A673 (cell line): ENCODE measurements around the gene WRNIP1. TPM values are rescaled to one million over a fixed set of nuclear protein-coding genes. Genes with fewer than 3 reads are reported as not detected.

Experiments used
- BruUV-seq: library from RNA; stranded (reverse); fragments of 400-500 nt; replicated peaks from 2 replicates; lab custom pipeline; 2021; lab: Mats Ljungman, UMichigan
- CTCF ChIA-PET: fragments of 300-600 bp; sonication (Branson Sonifier 250); formaldehyde crosslinking; loops from one replicate; lab custom pipeline; 2022; ENCODE audit warnings: antibody characterized with exemption; lab: Charles Lee
- POLR2A ChIA-PET: fragments of 300-600 bp; sonication (Branson Sonifier 250); formaldehyde crosslinking; loops from one replicate; lab custom pipeline; 2022; ENCODE audit warnings: antibody characterized with exemption; ENCODE audit not compliant: low non-redundant PET; lab: Charles Lee
- DNase-seq: peaks from one replicate; pipeline ENCODE4 v3.0.0-alpha.2; 2015; ENCODE audit warnings: low spot score
- H3K27ac ChIP-seq: fragments of 200-600 bp; sonication (generic); 2 replicates; pipeline ENCODE4 v1.5.1; 2016; ENCODE audit warnings: mixed run types, low read depth, mild to moderate bottlenecking, mixed read lengths, antibody characterized with exemption, low read length; ENCODE audit not compliant: poor library complexity, severe bottlenecking
- H3K27me3 ChIP-seq: fragments of 200-600 bp; sonication (generic); replicated peaks from 2 replicates; pipeline ENCODE4 v1.6.1; 2017; ENCODE audit warnings: mixed run types, low read depth, mild to moderate bottlenecking, mixed read lengths, antibody characterized with exemption, low read length; ENCODE audit not compliant: insufficient read depth, poor library complexity
- H3K36me3 ChIP-seq: fragments of 200-600 bp; sonication (generic); 2 replicates; pipeline ENCODE4 v1.6.1; 2016; ENCODE audit warnings: mixed run types, mild to moderate bottlenecking, mixed read lengths, antibody characterized with exemption, low read length; ENCODE audit not compliant: insufficient read depth, poor library complexity, severe bottlenecking
- H3K4me1 ChIP-seq: fragments of 200-600 bp; sonication (generic); 2 replicates; pipeline ENCODE4 v1.6.1; 2017; ENCODE audit warnings: mixed run types, mild to moderate bottlenecking, mixed read lengths, antibody characterized with exemption, low read length; ENCODE audit not compliant: insufficient read depth, poor library complexity, severe bottlenecking
- H3K4me3 ChIP-seq: fragments of 200-600 bp; sonication (generic); 2 replicates; pipeline ENCODE4 v1.5.1; 2016; ENCODE audit warnings: low read depth, mixed run types, mild to moderate bottlenecking, mixed read lengths, low read length; ENCODE audit not compliant: poor library complexity, severe bottlenecking
- H3K9me3 ChIP-seq: fragments of 200-600 bp; sonication (generic); 2 replicates; pipeline ENCODE4 v1.6.1; 2016; ENCODE audit warnings: mixed run types, low read depth, mild to moderate bottlenecking, mixed read lengths, antibody characterized with exemption, low read length; ENCODE audit not compliant: poor library complexity, severe bottlenecking
- CTCF ChIP-seq: fragments of 300-800, 200-600 bp; sonication (generic); conservative IDR thresholded peaks from 2 replicates; pipeline ENCODE4 v1.5.1; 2017; ENCODE audit warnings: low read depth, mild to moderate bottlenecking, antibody characterized with exemption, low read length, moderate library complexity, mixed read lengths
- EZH2 ChIP-seq: fragments of 200-600 bp; sonication (generic); IDR thresholded peaks from 2 replicates; pipeline ENCODE4 v1.6.1; 2017; ENCODE audit warnings: borderline replicate concordance, low read depth, mild to moderate bottlenecking, mixed read lengths, antibody characterized with exemption, low read length; ENCODE audit not compliant: poor library complexity, severe bottlenecking
- intact Hi-C: fragments of 100-400 bp; cut with micrococcal nuclease; formaldehyde crosslinking; loops from one replicate; pipeline ENCODE4 v1.10.0; 2022; ENCODE audit not compliant: unreplicated experiment
- total RNA-seq: library from RNA; stranded (reverse); gene quantifications from 2 replicates; pipeline ENCODE4 v1.2.3, GENCODE V29; 2021

Gene WRNIP1
- total RNA-seq, 1 experiment from 2014 or later, result 49.3 TPM

DNA sequence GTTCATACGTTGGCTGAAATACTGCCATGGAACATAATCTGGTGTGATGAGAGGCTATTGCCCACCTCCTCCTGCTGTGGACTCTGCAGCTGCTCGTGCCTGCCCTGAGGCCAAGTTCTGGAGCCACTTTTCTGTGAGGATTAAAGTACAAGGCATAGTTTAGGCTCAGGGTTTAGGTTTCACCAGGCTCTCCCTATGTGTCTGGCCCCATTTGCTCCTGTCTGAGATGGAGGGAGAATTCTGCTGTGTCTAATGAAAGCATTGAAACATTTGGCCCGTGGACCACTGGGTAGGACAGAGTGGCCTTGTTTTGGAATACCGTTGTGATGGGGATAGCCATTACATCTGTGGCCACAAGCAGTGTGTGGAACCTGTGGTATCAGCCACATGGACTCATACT, 5.9 kb downstream of the WRNIP1 start:
- Histone ChIP-seq H3K4me3 (no peak overlapping the region), H3K9me3 (no peaks in the 10 kb centered on the region), H3K27ac (no peak overlapping the region), H3K36me3 (peaks cover 34% of the 10 kb centered on the region), H3K4me1 (peaks cover 32% of the 10 kb centered on the region), H3K27me3 (no peaks in the 10 kb centered on the region)
- intact Hi-C loops, result no loop called here
- TF ChIP-seq EZH2 (no peak), CTCF (no peak)
- BruUV-seq, result no TSS peak
- DNase-seq, result no peak
- POLR2A ChIA-PET, result no interaction called here
- CTCF ChIA-PET, result no interaction called here

DNA sequence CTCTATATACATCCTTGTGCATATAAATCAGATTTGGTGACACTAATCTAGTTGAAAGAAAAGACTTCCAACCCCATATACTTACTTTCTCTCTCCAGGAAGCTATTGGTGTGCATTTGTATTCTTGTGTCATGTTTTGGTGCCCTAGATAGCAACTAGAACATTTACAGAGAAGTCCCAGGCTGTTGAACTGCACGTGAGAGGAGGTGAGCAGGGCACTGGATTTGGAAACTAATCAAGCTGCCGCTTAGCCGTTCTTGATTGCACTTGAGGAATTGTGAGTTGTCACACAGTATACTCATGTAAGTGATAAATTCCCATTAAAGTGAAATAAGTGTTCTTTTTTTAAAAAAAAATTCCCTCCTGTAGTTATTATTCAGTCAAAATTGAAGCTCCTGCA, 7.6 kb downstream of the WRNIP1 start:
- Histone ChIP-seq H3K9me3 (no peaks in the 10 kb centered on the region), H3K4me3 (no peak overlapping the region), H3K27me3 (no peaks in the 10 kb centered on the region), H3K36me3 (peaks cover 34% of the 10 kb centered on the region), H3K27ac (no peak overlapping the region), H3K4me1 (peaks cover 26% of the 10 kb centered on the region)
- DNase-seq, result no peak
- CTCF ChIA-PET, result no interaction called here
- intact Hi-C loops, result no loop called here
- no TSS peak for BruUV-seq
- POLR2A ChIA-PET, result no interaction called here
- TF ChIP-seq CTCF, result no peak
- no peak for TF ChIP-seq EZH2

DNA sequence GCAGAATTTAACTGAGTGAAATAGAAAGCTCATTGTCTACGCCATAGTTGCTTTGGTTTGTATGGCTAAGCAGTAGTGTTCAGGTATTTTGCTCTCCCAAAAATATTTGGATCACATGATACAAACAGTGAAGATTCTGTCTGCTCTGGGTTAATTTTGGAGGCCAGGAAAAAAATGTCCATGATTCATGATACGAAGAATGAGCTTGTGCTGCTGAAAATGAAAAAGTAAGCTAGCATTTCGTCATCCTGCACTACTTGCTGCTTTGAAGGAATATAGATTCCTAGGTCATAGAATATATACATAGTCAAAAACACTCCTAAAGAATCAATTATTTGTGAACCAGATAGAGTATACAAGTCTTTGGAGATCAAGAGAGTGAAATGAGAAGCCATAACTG, 8.3 kb downstream of the WRNIP1 start:
- H3K36me3 ChIP-seq, result peaks cover 35% of the 10 kb centered on the region
- intact Hi-C loops, result no loop called here
- ChIA-PET CTCF (no interaction called here), POLR2A (no interaction called here)
- H3K4me3 ChIP-seq, result no peak overlapping the region
- no peak for TF ChIP-seq CTCF
- TF ChIP-seq EZH2, result no peak
- H3K27me3 ChIP-seq, result no peaks in the 10 kb centered on the region
- DNase-seq, result no peak
- H3K4me1 ChIP-seq, result peaks cover 20% of the 10 kb centered on the region
- no TSS peak for BruUV-seq
- no peaks in the 10 kb centered on the region for H3K9me3 ChIP-seq
- no peak overlapping the region for H3K27ac ChIP-seq
